Fibroblast of skin of right quadriceps (primary cell): Measurements from ENCODE around the gene NDUFV2.
A peak's percentile ranks its signal among the peaks of the same experiment; 100 is the strongest.
"Not testable (repeated sequence)": the region's sequence is repeated elsewhere in the genome, so short reads cannot be mapped to it uniquely, and the experiment has no call there.

Source experiments
- DNase-seq: peaks from one replicate; pipeline ENCODE4 v3.0.0-alpha.2; 2013

NDUFV2 gene

GRCh38 chr18:9102508-9103375, at the start of gene NDUFV2:
NDUFV2 (plus strand) TSS chr18:9102699; CDS start chr18:9102744, 45 bp downstream.
- peak; percentile 96 for DNase-seq

- DNase-seq, result no peak
These were observed 48.7 kb upstream of the NDUFV2 start for GRCh38 chr18:9053814-9054213.

GRCh38 chr18:9055185-9055584, 47.3 kb upstream of the NDUFV2 start:
- peak; percentile 80 for DNase-seq

GRCh38 chr18:9055626-9056025, 46.9 kb upstream of the NDUFV2 start:
- no peak for DNase-seq

DNA sequence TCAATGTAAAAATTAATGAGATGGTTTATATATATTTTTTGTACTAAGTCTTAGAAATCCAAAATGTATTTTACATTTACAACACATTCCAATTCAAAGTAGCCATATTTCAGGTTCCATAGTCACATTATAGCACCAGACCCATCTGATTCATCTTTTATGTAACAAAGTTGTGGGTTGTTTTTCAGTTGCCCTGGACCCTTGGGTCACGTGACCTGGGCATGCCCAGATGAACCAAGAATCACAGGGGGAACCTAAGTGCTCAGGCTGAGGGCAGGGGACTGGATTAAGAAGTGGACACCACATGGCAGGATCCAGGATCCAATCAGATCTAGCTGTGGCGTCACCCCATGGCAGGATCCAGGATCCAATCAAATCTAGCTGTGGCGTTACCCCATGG, 44.9 kb upstream of the NDUFV2 start:
- DNase-seq, result no peak

DNA sequence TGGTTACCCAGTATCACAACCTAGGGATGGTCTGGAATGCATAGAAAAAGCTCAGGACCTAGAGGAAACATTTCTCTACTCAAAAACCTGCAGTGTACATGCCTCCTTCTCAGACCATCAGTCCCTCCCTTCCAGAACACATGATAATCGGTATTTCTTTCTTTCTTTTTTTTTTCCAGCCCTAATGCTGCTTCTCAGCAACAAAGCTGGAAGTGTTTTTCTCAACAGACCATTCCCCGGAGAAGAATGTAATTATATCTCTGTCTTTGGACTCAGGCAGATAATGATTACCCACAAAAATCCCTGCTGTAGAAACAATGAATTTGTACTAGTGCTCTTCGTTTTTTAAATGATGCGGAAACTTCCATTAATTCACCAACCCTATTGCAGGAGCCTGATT, 44.1 kb upstream of the NDUFV2 start:
- peak; percentile 14 for DNase-seq

GRCh38 chr18:9062418-9062751, 40.1 kb upstream of the NDUFV2 start:
- DNase-seq, result no peak

DNA sequence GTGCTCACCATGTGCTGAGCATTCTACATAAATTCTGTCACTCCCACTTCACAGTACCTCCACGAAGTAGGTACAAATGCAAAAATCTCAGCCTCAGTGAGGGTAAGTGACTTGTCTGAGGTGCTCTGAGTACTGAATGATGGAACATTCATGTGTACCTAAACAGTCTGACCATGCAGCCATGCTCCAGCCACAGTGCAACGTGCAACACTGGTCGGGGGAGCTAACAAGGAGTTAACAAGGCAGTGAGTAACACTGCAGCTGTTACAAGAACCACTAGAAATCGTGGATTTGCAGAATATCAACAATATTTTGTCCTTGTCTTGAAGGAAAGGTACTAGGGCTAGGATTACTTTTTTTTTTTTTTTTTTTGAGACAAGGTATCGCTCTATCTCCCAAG, 36.6 kb upstream of the NDUFV2 start:
- DNase-seq, result no peak

- no peak for DNase-seq
These were observed 36.1 kb upstream of the NDUFV2 start for GRCh38 chr18:9066358-9066757.

DNA sequence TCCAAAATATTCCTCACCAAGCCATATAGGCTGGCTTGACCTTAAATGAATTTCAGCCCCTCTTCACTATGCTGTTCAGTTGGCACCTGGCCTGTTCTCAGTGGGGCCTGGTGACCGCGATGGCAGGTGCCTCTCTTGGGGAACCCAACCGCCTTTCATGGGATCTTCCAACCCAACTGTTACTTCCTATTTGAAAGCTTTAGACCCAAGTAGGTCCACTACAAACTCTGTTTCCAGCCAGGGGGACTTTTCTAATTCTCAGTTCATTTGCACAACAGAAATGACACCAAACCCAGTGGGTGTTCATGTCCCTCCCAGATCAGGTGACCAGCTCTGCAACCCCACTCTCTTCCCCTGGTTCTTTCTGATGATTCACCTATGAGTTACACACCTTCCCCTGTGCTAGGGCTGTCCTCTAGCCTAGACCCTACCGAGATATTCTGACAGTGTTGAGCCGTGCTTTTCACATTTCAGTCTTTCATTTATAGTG, 35.6 kb upstream of the NDUFV2 start:
- DNase-seq, result no peak

GRCh38 chr18:9067823-9068222, 34.7 kb upstream of the NDUFV2 start:
- DNase-seq, result no peak

DNA sequence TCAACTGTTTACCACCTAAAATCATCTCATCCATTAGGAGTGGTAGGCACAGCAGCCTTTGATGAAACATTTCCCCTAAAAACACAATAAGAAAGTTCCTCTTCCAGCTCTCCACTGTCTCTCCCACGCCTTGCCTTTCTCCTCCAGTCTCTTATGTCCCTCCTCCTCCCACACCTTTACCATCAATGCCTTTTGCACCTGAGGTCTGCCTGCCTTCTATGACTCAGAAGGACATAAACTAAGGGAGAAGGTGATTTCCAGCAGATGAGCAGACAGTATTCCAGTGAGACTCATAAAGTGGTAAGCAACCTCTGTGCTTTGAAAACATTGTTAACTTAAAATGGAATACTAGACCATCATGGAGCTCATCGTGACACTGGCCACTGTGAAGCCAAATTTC, 34.2 kb upstream of the NDUFV2 start:
- no peak for DNase-seq

DNA sequence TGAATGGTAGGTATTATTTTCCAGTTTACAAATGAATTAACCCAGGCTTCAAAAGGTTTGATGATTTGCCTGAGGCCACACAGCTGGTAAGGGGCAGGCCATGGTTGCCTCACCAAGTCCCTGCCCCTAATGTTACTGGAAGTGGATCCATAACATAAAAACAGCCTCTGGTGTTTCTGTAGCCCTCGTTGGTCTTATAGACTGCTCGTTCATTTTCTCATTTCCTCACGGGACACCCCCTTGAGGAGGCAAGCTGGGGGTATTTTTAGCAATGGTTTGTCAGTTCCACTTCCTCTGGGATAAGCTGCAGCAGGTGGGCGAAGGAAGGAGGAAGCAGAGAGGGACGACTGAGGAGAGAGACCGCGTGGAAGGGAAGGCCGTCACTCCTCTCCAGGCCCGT, 32.9 kb upstream of the NDUFV2 start:
- no peak for DNase-seq

DNA sequence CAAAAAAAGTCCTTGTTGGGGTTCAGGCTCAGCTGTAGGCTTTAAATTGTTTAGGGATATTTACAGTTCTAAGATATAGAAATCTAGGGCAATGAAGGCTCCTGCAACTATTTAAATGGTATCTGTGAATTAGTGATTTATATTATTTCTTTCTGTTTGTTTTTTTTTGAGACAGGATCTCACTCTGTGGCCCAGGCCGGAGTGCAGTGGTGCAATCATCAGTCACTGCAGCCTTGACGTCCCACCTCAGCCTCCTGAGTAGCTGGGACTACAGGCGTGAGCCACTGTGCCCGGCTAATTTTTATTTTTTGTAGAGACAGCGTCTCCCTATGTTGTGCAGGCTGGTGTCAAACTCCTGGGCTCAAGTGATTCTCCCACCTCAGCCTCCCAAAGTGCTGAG, 32.3 kb upstream of the NDUFV2 start:
- no peak for DNase-seq

DNA sequence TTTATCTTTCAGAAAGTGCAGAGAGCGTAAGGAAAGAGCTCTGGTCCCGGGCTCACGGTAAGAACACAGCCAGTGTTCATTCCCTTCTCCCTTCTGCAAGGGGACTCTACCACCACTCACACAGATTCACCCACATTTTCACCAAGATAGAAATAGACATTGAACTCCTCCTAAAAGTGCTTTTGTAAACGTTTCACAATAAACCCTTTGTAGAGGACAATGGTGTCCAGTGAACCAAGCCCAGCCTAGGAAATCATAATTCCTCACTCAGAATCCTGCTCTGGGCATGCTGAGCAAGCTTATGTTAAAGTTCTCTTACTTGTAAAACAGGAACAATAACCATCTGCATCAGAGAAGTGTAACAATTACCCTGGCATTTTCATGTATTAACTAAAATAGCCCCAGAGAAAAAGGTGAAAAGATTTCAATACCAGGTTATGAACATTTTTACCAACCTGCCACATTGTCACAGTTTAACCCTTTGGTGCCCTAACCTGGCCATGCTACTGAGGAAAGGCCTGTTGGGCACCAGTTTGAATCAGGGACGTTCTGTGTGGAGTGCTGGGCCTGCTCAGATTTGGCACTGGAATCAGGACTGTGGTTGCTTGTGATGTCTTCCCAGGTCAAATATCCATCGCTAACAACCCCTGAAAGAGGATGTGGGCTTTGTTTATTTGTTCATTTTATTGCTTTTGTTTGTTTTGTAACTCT, 22.5 kb upstream of the NDUFV2 start:
- DNase-seq, result no peak

DNA sequence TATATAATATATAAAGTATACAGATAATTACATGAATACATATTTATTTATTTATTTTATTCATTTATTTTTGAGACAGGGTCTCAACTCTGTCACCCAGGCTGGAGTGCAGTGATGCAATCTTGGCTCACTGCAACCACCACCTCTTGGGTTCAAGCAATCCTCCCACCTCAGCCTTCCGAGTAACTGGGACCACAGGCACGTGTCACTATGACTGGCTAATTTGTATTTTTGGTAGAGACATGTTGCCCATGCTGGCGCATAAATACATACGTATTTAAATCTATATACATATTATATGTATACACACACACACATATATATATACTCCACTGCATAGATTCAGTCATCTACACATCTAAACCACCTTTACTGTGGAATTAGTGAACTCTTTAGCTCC, 20.6 kb upstream of the NDUFV2 start:
- DNase-seq, result no peak

GRCh38 chr18:9082711-9083510, 19.6 kb upstream of the NDUFV2 start:
- DNase-seq, result no peak

GRCh38 chr18:9086015-9086414, 16.5 kb upstream of the NDUFV2 start:
- no peak for DNase-seq

DNA sequence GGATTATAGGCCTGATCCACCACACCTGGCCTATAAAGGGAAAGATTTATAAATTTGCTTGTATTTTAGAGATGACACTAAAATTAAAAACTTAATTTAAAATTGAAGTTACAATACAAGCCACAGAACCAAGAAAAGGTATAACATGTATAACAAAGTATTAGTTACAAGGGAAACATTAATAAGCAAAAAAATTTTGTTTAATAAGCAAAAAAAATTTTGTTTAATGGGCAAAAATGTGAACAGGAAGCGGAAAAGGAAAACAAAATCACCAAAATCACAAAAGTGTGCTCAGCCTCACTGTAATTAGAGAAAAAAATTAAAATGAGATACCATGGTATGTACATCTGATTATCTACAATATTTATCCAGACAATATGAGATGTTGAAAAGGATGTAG, 15.9 kb upstream of the NDUFV2 start:
- DNase-seq, result no peak

GRCh38 chr18:9087144-9087543, 15.4 kb upstream of the NDUFV2 start:
- DNase-seq, result no peak

- no peak for DNase-seq
These were observed 14.2 kb upstream of the NDUFV2 start for GRCh38 chr18:9088252-9088651.

GRCh38 chr18:9088727-9089126, 13.8 kb upstream of the NDUFV2 start:
- DNase-seq, result not testable (repeated sequence)

GRCh38 chr18:9090578-9090977, 11.9 kb upstream of the NDUFV2 start:
- no peak for DNase-seq
